Stomach (tissue), 9 donors: Measurements from ENCODE around the gene WWC2. TPM values are rescaled to one million over a fixed set of nuclear protein-coding genes. Genes with fewer than 3 reads are reported as not detected.

Experiments
- DNase-seq, 2 donors: peaks; one replicate each; pipeline versions ENCODE4 v3.0.0 to v3.0.0-alpha.2; 2013 to 2019
- H3K27ac ChIP-seq, 5 donors: fragments of 200-600 bp in 4 of 5; sonication (generic) in 4 of 5; one replicate each; pipeline ENCODE4 v1.5.1; 2013 to 2019; ENCODE audit warnings: mild to moderate bottlenecking in 1 of 5, moderate library complexity in 1 of 5
- H3K27me3 ChIP-seq, 3 donors: fragments of 200-600 bp; sonication (generic); one replicate each; pipeline ENCODE4 v1.5.1; 2017 to 2019; ENCODE audit warnings: mixed run types in 1 of 3
- H3K36me3 ChIP-seq, 4 donors: fragments of 200-600 bp; sonication (generic); 1 replicate in 3 of 4; 2 replicates in 1 of 4; pipeline ENCODE4 v1.5.1; 2016 to 2019
- H3K4me1 ChIP-seq, 4 donors: fragments of 200-600 bp; sonication (generic); one replicate each; pipeline ENCODE4 v1.5.1; 2016 to 2019
- H3K4me3 ChIP-seq, 4 donors: fragments of 200-600 bp; sonication (generic) in 3 of 4; one replicate each; pipeline ENCODE4 v1.5.1; 2016 to 2019; ENCODE audit warnings: mild to moderate bottlenecking in 1 of 4
- H3K9me3 ChIP-seq, 4 donors: fragments of 200-600 bp; sonication (generic); one replicate each; pipeline ENCODE4 v1.5.1; 2016 to 2019
- CTCF ChIP-seq, 7 experiments: fragments of 450-650 bp in 4 of 7; fragments of 200-600 bp in 3 of 7; sonication (generic) in 3 of 7; IDR thresholded peaks; one replicate each; pipeline ENCODE4 v1.5.1; 2016 to 2019; ENCODE audit warnings: antibody characterized with exemption in 7 of 7, control low read depth in 2 of 7, mild to moderate bottlenecking in 1 of 7
- EP300 ChIP-seq: sonication (generic); formaldehyde crosslinking; IDR thresholded peaks from one replicate; pipeline ENCODE4 v1.6.1; 2017; ENCODE audit warnings: antibody characterized with exemption
- POLR2A ChIP-seq, 4 donors: fragments of 450-650 bp; IDR thresholded peaks; one replicate each; pipeline ENCODE4 v1.6.1; 2016; ENCODE audit warnings: antibody characterized with exemption in 4 of 4, control low read depth in 2 of 4, mild to moderate bottlenecking in 1 of 4, moderate library complexity in 1 of 4
- POLR2AphosphoS5 ChIP-seq, 3 donors: sonication (generic); formaldehyde crosslinking; IDR thresholded peaks; one replicate each; pipeline ENCODE4 v1.6.1; 2016; ENCODE audit warnings: antibody characterized with exemption in 3 of 3
- WGBS, 5 donors: extraction: QIAGEN DNeasy Blood & Tissue Kit in 3 of 5; methylation state at CpG; one replicate each; pipeline versions ENCODE4 v1.1.5 to v1.1.7; 2013 to 2018; 5-methylcytosine and 5-hydroxymethylcytosine counted together
- intact Hi-C: fragments of 100-400 bp; cut with DNase I; formaldehyde crosslinking; loops from one replicate; pipeline ENCODE4 v1.15.1; 2023; ENCODE audit warnings: low total_unique reads
- polyA plus RNA-seq, 3 donors: library from polyadenylated mRNA; stranded (reverse); fragments of 200-250 nt; gene quantifications; one replicate each; pipeline ENCODE4 v1.2.3, GENCODE V29; 2013
- total RNA-seq, 5 donors: library from RNA; depleted of rRNA; stranded (reverse); fragments of >200 nt; gene quantifications; one replicate each; pipeline versions ENCODE4 v1.1.0 to v1.2.3, GENCODE V29; 2014 to 2016
- donor health status: healthy with polysubstance abuse.
- donor health status: Bipolar disorder and iron deficiency.
- donor health status: healthy.

WWC2 gene
- total and polyA plus RNA-seq, 8 donors = 2.6 to 59.1 (median 31.1) TPM

GRCh38 chr4:183286590-183287308 is 187.7 kb downstream of the WWC2 start:
- no peaks in the 10 kb centered on the region for H3K4me1 ChIP-seq
- no peak overlapping the region for H3K27ac ChIP-seq
- H3K27me3 ChIP-seq = no peaks in the 10 kb centered on the region
- no peak for TF ChIP-seq POLR2A (IDR thresholded peaks at IDR 0.05)
- 94 to 96% (median 94%) methylated on average over 11 of the region's 11 CpGs for WGBS, 5 donors
- no peak for DNase-seq
- H3K9me3 ChIP-seq = no peaks in the 10 kb centered on the region
- H3K4me3 ChIP-seq = no peak overlapping the region
- peaks cover 18 to 88% (median 80%) of the 10 kb centered on the region in 4 donors for H3K36me3 ChIP-seq
- intact Hi-C loops = no loop called here

GRCh38 chr4:183287309-183287659 is 188.2 kb downstream of the WWC2 start:
- Histone ChIP-seq H3K27ac (no peak overlapping the region), H3K9me3 (no peaks in the 10 kb centered on the region), H3K4me1 (no peaks in the 10 kb centered on the region), H3K4me3 (no peak overlapping the region), H3K36me3 (peaks cover 18 to 84% (median 77%) of the 10 kb centered on the region in 4 donors), H3K27me3 (no peaks in the 10 kb centered on the region)
- intact Hi-C loops = no loop called here
- no peak for DNase-seq
- no peak for TF ChIP-seq EP300
- no peak for TF ChIP-seq POLR2A (IDR thresholded peaks at IDR 0.05)
- TF ChIP-seq CTCF (IDR thresholded peaks at IDR 0.05) = no peak
- TF ChIP-seq POLR2AphosphoS5 (IDR thresholded peaks at IDR 0.05) = no peak
- whole genome bisulfite sequencing, 5 donors = 43 to 66% (median 51%) methylated on average over 2 of the region's 2 CpGs

GRCh38 chr4:183287677-183288076 is 188.6 kb downstream of the WWC2 start:
- Histone ChIP-seq H3K36me3 (peaks cover 18 to 81% (median 76%) of the 10 kb centered on the region in 4 donors), H3K27me3 (no peaks in the 10 kb centered on the region), H3K4me3 (no peak overlapping the region), H3K4me1 (no peaks in the 10 kb centered on the region), H3K9me3 (no peaks in the 10 kb centered on the region), H3K27ac (no peak overlapping the region)
- no peak for DNase-seq
- 86 to 95% (median 91%) methylated on average over 6 of the region's 6 CpGs for WGBS, 5 donors
- TF ChIP-seq EP300 (no peak), POLR2A (IDR thresholded peaks at IDR 0.05) (no peak), POLR2AphosphoS5 (IDR thresholded peaks at IDR 0.05) (no peak), CTCF (IDR thresholded peaks at IDR 0.05) (no peak)
- intact Hi-C loops = no loop called here

- Histone ChIP-seq H3K27me3 (no peaks in the 10 kb centered on the region), H3K27ac (no peak overlapping the region), H3K9me3 (no peaks in the 10 kb centered on the region), H3K4me3 (no peak overlapping the region), H3K36me3 (peaks cover 16 to 77% (median 68%) of the 10 kb centered on the region in 4 donors), H3K4me1 (no peaks in the 10 kb centered on the region)
- no peak for TF ChIP-seq EP300
- DNase-seq = no peak
- WGBS, 5 donors = 83 to 100% (median 92%) methylated on average over 1 to 2 of the region's 2 CpGs
- intact Hi-C loops = no loop called here
These were observed 189.9 kb downstream of the WWC2 start for GRCh38 chr4:183288955-183289354.

- DNase-seq = no peak
- no peak for TF ChIP-seq CTCF (IDR thresholded peaks at IDR 0.05)
- no peak for TF ChIP-seq EP300
- TF ChIP-seq POLR2AphosphoS5 (IDR thresholded peaks at IDR 0.05) = no peak
- no peak for TF ChIP-seq POLR2A (IDR thresholded peaks at IDR 0.05)
- Histone ChIP-seq H3K9me3 (no peaks in the 10 kb centered on the region), H3K4me3 (no peak overlapping the region), H3K27me3 (no peaks in the 10 kb centered on the region), H3K4me1 (no peaks in the 10 kb centered on the region), H3K36me3 (peaks cover 12 to 77% (median 67%) of the 10 kb centered on the region in 4 donors), H3K27ac (no peak overlapping the region)
- intact Hi-C loops = no loop called here
- 85 to 90% (median 88%) methylated on average over 5 of the region's 5 CpGs for WGBS, 5 donors
These were observed 190.6 kb downstream of the WWC2 start for GRCh38 chr4:183289688-183290087.
